ENCODE results near the gene RBM10. TPM values are rescaled to one million over a fixed set of nuclear protein-coding genes. Genes with fewer than 3 reads are reported as not detected.

RBM10 gene
- total and polyA plus RNA-seq, 9 of the 15 experiments (the other 6 are each of a cell fraction or from before 2014, with no cell fraction given): 1.1 to 61.7 (median 31.5) TPM

- TF ChIP-seq SPI1 (IDR thresholded peaks at IDR 0.05; ENCODE audit: borderline replicate concordance, low read depth, low read length) (no peak), ZNF766 (CRISPR knock-in tag; conservative IDR thresholded peaks at IDR 0.05) (0 out of 2 replicates have a peak, but pooled peaks have one; percentile 14), POLR2H (tag; IDR thresholded peaks at IDR 0.05; ENCODE audit: low read depth) (peak; percentile 83), POLR2A (conservative IDR thresholded peaks at IDR 0.05) (peak; percentile 88), ZBED1 (IDR thresholded peaks at IDR 0.05) (no peak), PHF20 (IDR thresholded peaks at IDR 0.05; ENCODE audit: partially characterized antibody) (no peak), EZH2 (IDR thresholded peaks at IDR 0.05; ENCODE audit: borderline replicate concordance, low read depth, low read length) (no peak), ZNF143 (CRISPR knock-in tag; IDR thresholded peaks at IDR 0.05) (no peak), RHOXF2B (CRISPR knock-in tag; conservative IDR thresholded peaks at IDR 0.05) (no peak), RBM22 (IDR thresholded peaks at IDR 0.05; ENCODE audit: low read depth, low read length, poor library complexity, severe bottlenecking) (no peak), SIN3A (IDR thresholded peaks at IDR 0.05; ENCODE audit: borderline replicate concordance in 2 of 2, control insufficient read depth in 1 of 2, low read depth in 2 of 2, low read length in 2 of 2) (peak; percentile 29 to 49; a peak in 2 of 4 replicates), LEF1 (IDR thresholded peaks at IDR 0.05) (peak; percentile 58), FOXO4 (CRISPR knock-in tag; IDR thresholded peaks at IDR 0.05) (no peak), PHF8 (IDR thresholded peaks at IDR 0.05; ENCODE audit: borderline replicate concordance, low read length) (peak; percentile 80), CBX1 (IDR thresholded peaks at IDR 0.05; ENCODE audit: low read depth) (no peak), DACH1 (IDR thresholded peaks at IDR 0.05; ENCODE audit: partially characterized antibody) (no peak), SMAD4 (CRISPR knock-in tag; conservative IDR thresholded peaks at IDR 0.05) (no peak; the same call in 1 of the 2 replicates), CEBPG (CRISPR knock-in tag; IDR thresholded peaks at IDR 0.05) (peak; percentile 85), CEBPG (tag; conservative IDR thresholded peaks at IDR 0.05 in 1 of 2, IDR thresholded peaks at IDR 0.05 in 1 of 2) (peak; percentile 83 to 93), ZSCAN29 (IDR thresholded peaks at IDR 0.05) (no peak), ESRRA (IDR thresholded peaks at IDR 0.05; ENCODE audit: borderline replicate concordance, low read depth) (0 out of 2 replicates have a peak, but pooled peaks have one; percentile 9), TEAD1 (CRISPR knock-in tag; IDR thresholded peaks at IDR 0.05) (0 out of 4 replicates have a peak, but pooled peaks of 1 of the 2 experiments have one; percentile 45), TAF1 (IDR thresholded peaks at IDR 0.05; ENCODE audit: control insufficient read depth, extremely low read depth, insufficient read depth, low read length, severe bottlenecking) (peak; percentile 92), POLR2G (IDR thresholded peaks at IDR 0.05; ENCODE audit: low read depth, low read length) (peak; percentile 91), TCF7 (IDR thresholded peaks at IDR 0.05; ENCODE audit: borderline replicate concordance) (0 out of 2 replicates have a peak, but pooled peaks have one; percentile 24), VEZF1 (CRISPR knock-in tag; IDR thresholded peaks at IDR 0.05) (peak; percentile 81), TAF9B (IDR thresholded peaks at IDR 0.05; ENCODE audit: partially characterized antibody) (peak; percentile 89), PHF21A (IDR thresholded peaks at IDR 0.05; ENCODE audit: borderline replicate concordance, low read depth) (0 out of 2 replicates have a peak, but pooled peaks have one; percentile 5)
Measured at GRCh38 chrX:47144626-47145394, at the start of gene RBM10, which contains the start of gene NDUFB11 (continued).
